NOMO-1 treated with DMSO at 0.1 percent for 48 hours (cell line): ENCODE results near the gene ANP32D.
"Not testable (repeated sequence)": the region's sequence is repeated elsewhere in the genome, so short reads cannot be mapped to it uniquely, and the experiment has no call there.

Experiments used
- DNase-seq: peaks from one replicate; lab custom pipeline; 2025; ENCODE audit not compliant: unreplicated experiment; lab: John Stamatoyannopoulos, UW

The ANP32D gene

DNA sequence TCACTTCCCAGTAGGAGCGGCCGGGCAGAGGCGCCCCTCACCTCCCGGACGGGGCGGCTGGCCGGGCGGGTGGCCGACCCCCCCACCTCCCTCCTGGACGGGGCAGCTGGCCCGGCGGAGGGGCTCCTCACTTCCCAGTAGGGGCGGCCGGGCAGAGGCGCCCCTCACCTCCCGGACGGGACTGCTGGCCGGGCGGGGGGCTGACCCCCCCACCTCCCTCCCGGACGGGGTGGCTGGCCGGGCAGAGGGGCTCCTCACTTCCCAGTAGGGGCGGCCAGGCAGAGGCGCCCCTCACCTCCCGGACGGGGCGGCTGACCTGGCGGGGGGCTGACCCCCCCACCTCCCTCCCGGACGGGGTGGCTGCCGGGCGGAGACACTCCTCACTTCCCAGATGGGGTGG, 27.9 kb downstream of the ANP32D start:
- not testable (repeated sequence) for DNase-seq

GRCh38 chr12:48506836-48507235, 34.5 kb downstream of the ANP32D start:
- DNase-seq = not testable (repeated sequence)

- no peak for DNase-seq
Measured at GRCh38 chr12:48508987-48509386, 36.6 kb downstream of the ANP32D start.

GRCh38 chr12:48510111-48510510, 37.8 kb downstream of the ANP32D start:
- DNase-seq = no peak

DNA sequence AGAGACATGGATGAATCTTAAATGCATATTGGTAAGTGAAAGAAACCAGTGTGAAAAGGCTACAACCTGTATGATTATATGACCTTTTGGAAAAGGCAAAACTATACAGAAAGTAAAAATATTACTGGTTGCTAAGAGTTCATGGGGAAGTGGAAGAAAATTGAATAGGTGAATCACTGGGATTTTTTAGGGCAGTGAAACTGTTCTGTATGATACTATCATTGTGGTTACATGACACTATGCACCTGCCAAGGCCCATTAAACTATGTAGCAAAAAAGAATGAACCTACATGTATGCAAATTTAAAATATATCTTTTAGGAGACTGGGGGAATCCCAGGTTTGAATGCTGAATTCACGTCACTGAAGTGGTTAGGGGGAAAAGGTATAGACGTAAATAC, 40.5 kb downstream of the ANP32D start:
- no peak for DNase-seq

DNA sequence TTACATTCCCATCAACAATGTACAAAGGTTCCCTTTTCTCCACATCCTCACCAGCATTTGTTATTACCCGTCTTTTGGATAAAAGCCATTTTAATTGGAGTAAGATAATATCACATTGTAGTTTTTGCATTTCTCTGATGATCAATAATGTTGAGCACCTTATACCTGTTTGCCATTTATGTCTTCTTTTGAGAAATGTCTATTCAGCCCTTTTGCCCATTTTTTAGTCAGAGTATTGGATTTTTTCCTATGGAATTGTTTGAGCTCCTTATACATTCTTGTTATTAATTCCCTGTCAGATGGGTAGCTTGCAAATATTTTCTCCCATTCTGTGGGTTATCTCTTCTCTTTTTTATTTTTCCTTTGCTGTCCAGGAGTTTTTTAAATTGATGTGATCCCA, 42.4 kb downstream of the ANP32D start:
- DNase-seq = no peak

GRCh38 chr12:48520381-48520780, 48.0 kb downstream of the ANP32D start:
- not testable (repeated sequence) for DNase-seq
